Epithelial cell of esophagus (primary cell): ENCODE results near the gene TRHDE.

Source experiments
- DNase-seq: peaks from one replicate; pipeline ENCODE4 v3.0.0; 2010; ENCODE audit warnings: low read depth
- H3K4me3 ChIP-seq: 2 replicates; pipeline ENCODE4 v1.5.1; 2011; ENCODE audit warnings: mild to moderate bottlenecking, low read length, control low read depth
- CTCF ChIP-seq: IDR thresholded peaks from 2 replicates; pipeline ENCODE4 v1.5.1; 2011; ENCODE audit warnings: low read depth, mild to moderate bottlenecking, low read length, control low read depth, inconsistent platforms; ENCODE audit not compliant: insufficient read depth; ENCODE audit errors: missing control alignments

TRHDE gene

GRCh38 chr12:72278894-72279293 is 6.7 kb downstream of the TRHDE start:
- no peak overlapping the region for H3K4me3 ChIP-seq
- TF ChIP-seq CTCF: no peak
- DNase-seq: no peak

- no peak for TF ChIP-seq CTCF
Observed at GRCh38 chr12:72281126-72281525, 9.0 kb downstream of the TRHDE start.

GRCh38 chr12:72282721-72283120 is 10.6 kb downstream of the TRHDE start:
- no peak overlapping the region for H3K4me3 ChIP-seq
- peak; percentile 58 for TF ChIP-seq CTCF
- DNase-seq: no peak

More at GRCh38 chr12:72281126-72281525, 9.0 kb downstream of the TRHDE start:
- no peak for DNase-seq
- H3K4me3 ChIP-seq: no peak overlapping the region

GRCh38 chr12:72285861-72286260 is 13.7 kb downstream of the TRHDE start:
- no peak for DNase-seq
- no peak for TF ChIP-seq CTCF
- no peak overlapping the region for H3K4me3 ChIP-seq

GRCh38 chr12:72286526-72286925 is 14.4 kb downstream of the TRHDE start:
- no peak for TF ChIP-seq CTCF
- no peak for DNase-seq
- no peak overlapping the region for H3K4me3 ChIP-seq

- TF ChIP-seq CTCF: no peak
- no peak overlapping the region for H3K4me3 ChIP-seq
- DNase-seq: no peak
Observed at GRCh38 chr12:72288436-72288835, 16.3 kb downstream of the TRHDE start.

GRCh38 chr12:72288911-72289310 is 16.7 kb downstream of the TRHDE start:
- H3K4me3 ChIP-seq: no peak overlapping the region
- no peak for TF ChIP-seq CTCF
- no peak for DNase-seq
